Glomerular visceral epithelial cell (primary cell): ENCODE data around the gene CCBE1.
"Not testable (repeated sequence)": the region's sequence is repeated elsewhere in the genome, so short reads cannot be mapped to it uniquely, and the experiment has no call there.

Experiments used
- DNase-seq: peaks from one replicate; pipeline ENCODE4 v3.0.0-alpha.2; 2016; ENCODE audit errors: extremely low spot score

The CCBE1 gene

GRCh38 chr18:59681521-59682004 is 15.7 kb downstream of the CCBE1 start:
- no peak for DNase-seq

GRCh38 chr18:59681051-59681450 is 16.2 kb downstream of the CCBE1 start:
- no peak for DNase-seq

GRCh38 chr18:59675346-59675745 is 21.9 kb downstream of the CCBE1 start:
- no peak for DNase-seq

- DNase-seq, result no peak
Measured at GRCh38 chr18:59674903-59675270, 22.3 kb downstream of the CCBE1 start.

GRCh38 chr18:59674186-59674902 is 22.9 kb downstream of the CCBE1 start:
- DNase-seq, result no peak

GRCh38 chr18:59672235-59672711 is 24.9 kb downstream of the CCBE1 start:
- peak; percentile 78 for DNase-seq

- DNase-seq, result no peak
Measured at GRCh38 chr18:59671551-59671950, 25.7 kb downstream of the CCBE1 start.

- DNase-seq, result no peak
Measured at GRCh38 chr18:59669872-59670657, 27.2 kb downstream of the CCBE1 start.

GRCh38 chr18:59667488-59667887 is 29.7 kb downstream of the CCBE1 start:
- DNase-seq, result no peak

- DNase-seq, result not testable (repeated sequence)
Measured at GRCh38 chr18:59666007-59666402, 31.2 kb downstream of the CCBE1 start.

GRCh38 chr18:59665057-59666006 is 31.9 kb downstream of the CCBE1 start:
- DNase-seq, result peak; percentile 57

- no peak for DNase-seq
Measured at GRCh38 chr18:59664329-59664728, 32.9 kb downstream of the CCBE1 start.

GRCh38 chr18:59663096-59663495 is 34.1 kb downstream of the CCBE1 start:
- DNase-seq, result no peak

GRCh38 chr18:59661891-59662701 is 35.1 kb downstream of the CCBE1 start:
- DNase-seq, result peak; percentile 69

GRCh38 chr18:59660786-59661743 is 36.2 kb downstream of the CCBE1 start:
- DNase-seq, result no peak

- DNase-seq, result no peak
Measured at GRCh38 chr18:59660366-59660765, 36.9 kb downstream of the CCBE1 start.

GRCh38 chr18:59659508-59660170 is 37.6 kb downstream of the CCBE1 start:
- peak; percentile 50 for DNase-seq

GRCh38 chr18:59658941-59659340 is 38.3 kb downstream of the CCBE1 start:
- no peak for DNase-seq

GRCh38 chr18:59657012-59657411 is 40.2 kb downstream of the CCBE1 start:
- DNase-seq, result no peak
